ENCODE measurements around the gene CRISP3. TPM values are rescaled to one million over a fixed set of nuclear protein-coding genes. Genes with fewer than 3 reads are reported as not detected.

Gene CRISP3
- total RNA-seq, 2 donors from 2014 or later, result 0.99 to 6.0 TPM

GRCh38 chr6:49713346-49713745 lies 30.8 kb downstream of the CRISP3 start, which contains the start of gene CRISP2:
Gene CRISP2, minus strand, starts transcription at chr6:49713543. Its CDS starts 4,347 bp downstream, at chr6:49709196.
- no peak within 1 kb of the TSS for H3K27ac ChIP-seq
- no peak for TF ChIP-seq POLR2A (IDR thresholded peaks at IDR 0.05)
- no peak for TF ChIP-seq CTCF (IDR thresholded peaks at IDR 0.05)
- no peaks in the 10 kb centered on the region for H3K36me3 ChIP-seq (replicated peaks in 1 of 2; ENCODE audit: insufficient read depth in 1 of 2, low read depth in 2 of 2)
- no peak within 1 kb of the TSS for H3K4me3 ChIP-seq
- DNase-seq (peak in 1 of 4 donors; percentile 5), ATAC-seq (no peak)
- intact Hi-C loops (cut with DNase I), result no loop called here
- H3K27me3 ChIP-seq, result no peaks in the 10 kb centered on the region
- no peaks in the 10 kb centered on the region for H3K4me1 ChIP-seq
- WGBS, 2 donors, result 19 to 49% methylated on average over 26 of the region's 26 CpGs
- H3K9me3 ChIP-seq, result no peaks in the 10 kb centered on the region

- Histone ChIP-seq H3K36me3 (replicated peaks in 1 of 2; ENCODE audit: insufficient read depth in 1 of 2, low read depth in 2 of 2) (no peaks in the 10 kb centered on the region), H3K27me3 (no peaks in the 10 kb centered on the region), H3K4me1 (no peaks in the 10 kb centered on the region), H3K9me3 (peaks cover 0 to 8% (median 0%) of the 10 kb centered on the region in 3 donors), H3K27ac (no peak overlapping the region), H3K4me3 (no peak overlapping the region)
- DNase-seq, result no peak
- TF ChIP-seq CTCF (IDR thresholded peaks at IDR 0.05), result no peak
- TF ChIP-seq POLR2A (IDR thresholded peaks at IDR 0.05), result no peak
- intact Hi-C loops (cut with DNase I), result no loop called here
- ATAC-seq, result no peak
Observed at GRCh38 chr6:49698478-49698877, 45.7 kb downstream of the CRISP3 start.

GRCh38 chr6:49693512-49693911 lies 50.7 kb downstream of the CRISP3 start:
- DNase-seq, result no peak
- WGBS, 2 donors, result 56 to 70% methylated on average over 1 of the region's 1 CpG

GRCh38 chr6:49692534-49692933 lies 51.7 kb downstream of the CRISP3 start:
- ATAC-seq (no peak), DNase-seq (no peak)
- peaks cover 0 to 11% (median 0%) of the 10 kb centered on the region in 3 donors for H3K9me3 ChIP-seq
- H3K36me3 ChIP-seq (replicated peaks in 1 of 2; ENCODE audit: insufficient read depth in 1 of 2, low read depth in 2 of 2), result no peaks in the 10 kb centered on the region
- H3K27me3 ChIP-seq, result no peaks in the 10 kb centered on the region
- no peak overlapping the region for H3K27ac ChIP-seq
- no peaks in the 10 kb centered on the region for H3K4me1 ChIP-seq
- 62 to 68% methylated on average over 2 of the region's 2 CpGs for WGBS, 2 donors
- TF ChIP-seq POLR2A (IDR thresholded peaks at IDR 0.05), result no peak
- no peak for TF ChIP-seq CTCF (IDR thresholded peaks at IDR 0.05)
- intact Hi-C loops (cut with DNase I), result no loop called here
- H3K4me3 ChIP-seq, result no peak overlapping the region

More at GRCh38 chr6:49693512-49693911, 50.7 kb downstream of the CRISP3 start:
- intact Hi-C loops (cut with DNase I), result no loop called here
- no peaks in the 10 kb centered on the region for H3K36me3 ChIP-seq (replicated peaks in 1 of 2; ENCODE audit: insufficient read depth in 1 of 2, low read depth in 2 of 2)
- no peaks in the 10 kb centered on the region for H3K27me3 ChIP-seq
- no peaks in the 10 kb centered on the region for H3K4me1 ChIP-seq
- H3K4me3 ChIP-seq, result no peak overlapping the region
- H3K27ac ChIP-seq, result no peak overlapping the region
- TF ChIP-seq POLR2A (IDR thresholded peaks at IDR 0.05) (no peak), CTCF (IDR thresholded peaks at IDR 0.05) (no peak)
- peaks cover 0 to 11% (median 0%) of the 10 kb centered on the region in 3 donors for H3K9me3 ChIP-seq
- no peak for ATAC-seq

Other genes starting within 250 kb of the CRISP3 start
- not detected for gene GLYATL3, start 244.5 kb downstream of the CRISP3 start, total RNA-seq
- gene C6orf141, start 193.7 kb downstream of the CRISP3 start, total RNA-seq, result 10 to 100 TPM; 11.4 to 20.8 TPM
- not detected for gene RHAG, start 107.5 kb downstream of the CRISP3 start, total RNA-seq
- not detected for gene CRISP2, start 30.8 kb downstream of the CRISP3 start, total RNA-seq
- not detected for gene PGK2, start 42.9 kb upstream of the CRISP3 start, total RNA-seq
- not detected for gene CRISP1, start 122.1 kb upstream of the CRISP3 start, total RNA-seq
- gene DEFB114, start 219.8 kb upstream of the CRISP3 start, total RNA-seq, result not detected
- not detected for gene DEFB113, start 225.2 kb upstream of the CRISP3 start, total RNA-seq